ENCODE results near the gene RAB20. TPM values are rescaled to one million over a fixed set of nuclear protein-coding genes. Genes with fewer than 3 reads are reported as not detected.

The RAB20 gene
- total and polyA plus RNA-seq, 8 donors: 9.3 to 23.6 (median 14.2) TPM

- no peaks in the 10 kb centered on the region for H3K36me3 ChIP-seq
- intact Hi-C loops (cut with DNase I): no loop called here
- H3K4me1 ChIP-seq: peaks cover 0 to 9% (median under 1%) of the 10 kb centered on the region in 3 donors
- no peak overlapping the region for H3K27ac ChIP-seq
- no peak overlapping the region for H3K4me3 ChIP-seq
- WGBS, 2 donors: 25 to 33% methylated on average over 2 of the region's 2 CpGs
- no peak for TF ChIP-seq CTCF (IDR thresholded peaks at IDR 0.05)
- FAIRE-seq: no peak
- DNase-seq: no peak
- no peaks in the 10 kb centered on the region for H3K9me3 ChIP-seq
- H3K27me3 ChIP-seq: no peaks in the 10 kb centered on the region
- ATAC-seq: no peak
These were observed 3.8 kb upstream of the RAB20 start for GRCh38 chr13:110565296-110565695.

- H3K4me3 ChIP-seq: no peak overlapping the region
- no peak for TF ChIP-seq CTCF (IDR thresholded peaks at IDR 0.05)
- no peak overlapping the region for H3K27ac ChIP-seq
- intact Hi-C loops (cut with DNase I): no loop called here
- no peak for DNase-seq
- no peaks in the 10 kb centered on the region for H3K36me3 ChIP-seq
- 93 to 95% methylated on average over 3 of the region's 3 CpGs for WGBS, 2 donors
- FAIRE-seq: no peak
- no peaks in the 10 kb centered on the region for H3K9me3 ChIP-seq
- peaks cover 0 to 12% (median 3%) of the 10 kb centered on the region in 3 donors for H3K4me1 ChIP-seq
- H3K27me3 ChIP-seq: no peaks in the 10 kb centered on the region
- no peak for ATAC-seq
These were observed 3.0 kb upstream of the RAB20 start for GRCh38 chr13:110564472-110564985.

- FAIRE-seq (no peak), DNase-seq (no peak), ATAC-seq (no peak)
- Histone ChIP-seq H3K9me3 (no peaks in the 10 kb centered on the region), H3K4me1 (peaks cover 0 to 21% (median 3%) of the 10 kb centered on the region in 3 donors), H3K4me3 (peak overlapping the region in 2 of 4 donors; percentile 71 to 93), H3K36me3 (no peaks in the 10 kb centered on the region), H3K27ac (no peak overlapping the region), H3K27me3 (no peaks in the 10 kb centered on the region)
- intact Hi-C loops (cut with DNase I): no loop called here
- 60 to 72% methylated on average over 9 of the region's 9 CpGs for whole genome bisulfite sequencing, 2 donors
- no peak for TF ChIP-seq CTCF (IDR thresholded peaks at IDR 0.05)
These were observed 1.9 kb upstream of the RAB20 start for GRCh38 chr13:110563463-110563774.

- FAIRE-seq: no peak
- Histone ChIP-seq H3K4me3 (peak overlapping the region; percentile 68 to 93 (median 78)), H3K9me3 (no peaks in the 10 kb centered on the region), H3K27me3 (no peaks in the 10 kb centered on the region), H3K4me1 (peaks cover 3 to 26% (median 7%) of the 10 kb centered on the region in 3 donors), H3K27ac (peak overlapping the region in 3 of 4 donors; percentile 88 to 97 (median 95)), H3K36me3 (no peaks in the 10 kb centered on the region)
- peak in 1 of 6 donors; percentile 27 for DNase-seq
- TF ChIP-seq CTCF (IDR thresholded peaks at IDR 0.05): no peak
- intact Hi-C loops (cut with DNase I): no loop called here
- no peak for ATAC-seq
- WGBS, 2 donors: 61 to 62% methylated on average over 17 of the region's 17 CpGs
These were observed 1.4 kb upstream of the RAB20 start for GRCh38 chr13:110562696-110563462.

- ATAC-seq: peak; percentile 2 to 16 (median 10)
- WGBS, 2 donors: 4 to 7% methylated on average over 24 of the region's 24 CpGs
- Histone ChIP-seq H3K4me3 (peak overlapping the region; percentile 68 to 93 (median 78)), H3K36me3 (no peaks in the 10 kb centered on the region), H3K9me3 (no peaks in the 10 kb centered on the region), H3K4me1 (peaks cover 9 to 34% (median 13%) of the 10 kb centered on the region in 3 donors), H3K27ac (peak overlapping the region; percentile 88 to 98 (median 96)), H3K27me3 (no peaks in the 10 kb centered on the region)
- peak in 1 of 6 donors; percentile 31 for DNase-seq
- no peak for FAIRE-seq
- intact Hi-C loops (cut with DNase I): no loop called here
- no peak for TF ChIP-seq CTCF (IDR thresholded peaks at IDR 0.05)
These were observed 595 bp upstream of the RAB20 start for GRCh38 chr13:110562036-110562597.
